Heart left ventricle (tissue), 13 donors: ENCODE results near the gene TCHP.

Experiments used
- POLR2A ChIP-seq, 2 donors: fragments of 450-650 bp; IDR thresholded peaks; one replicate each; pipeline ENCODE4 v1.6.1; 2017; ENCODE audit warnings: antibody characterized with exemption in 2 of 2, mild to moderate bottlenecking in 2 of 2, moderate library complexity in 2 of 2
- TF ChIP-seq, protein P1 (sequence below), 12 donors: fragments of 200-600 bp; sonication (generic) in 4 of 12; IDR thresholded peaks; one replicate each; pipeline versions ENCODE4 v1.5.0 to v1.8.0; 2018 to 2022; ENCODE audit warnings: antibody characterized with exemption in 12 of 12, mild to moderate bottlenecking in 5 of 12
- donor health status: ischemic (EF 13 %, LVEDD 7.1; RV severe dilation, severe dysfunction).
- donor health status: DM: no; HTN: yes; CAD: no.
- donor health status: DM: no; HTN: no; CAD: no.
- donor health status: ischemic (EF 25% LVEDD 6.9; RV normal size, moderate dysfunction).
- donor health status: ischemic (EF 25% LVEDD 5.7; RV mildly dilated, moderate dysfunction).
- donor health status: ischemic (EF 35%, LVEDD 5.7; RV mildly dilated, moderate dysfunction).
- donor health status: nonischemic (EF 11% LVEDD 7.7; RV severe dilation, severe dysfunction).
- donor health status: DM: yes; HTN: yes; CAD: no.
- donor health status: PGD.
- donor health status: ischemic (EF 29% LVEDD 5.4; RV normal size, mild dysfunction).
- donor health status: nonischemic (EF 23%, LVEDD 6.1; RV moderate dilation, normal function).

DNA sequence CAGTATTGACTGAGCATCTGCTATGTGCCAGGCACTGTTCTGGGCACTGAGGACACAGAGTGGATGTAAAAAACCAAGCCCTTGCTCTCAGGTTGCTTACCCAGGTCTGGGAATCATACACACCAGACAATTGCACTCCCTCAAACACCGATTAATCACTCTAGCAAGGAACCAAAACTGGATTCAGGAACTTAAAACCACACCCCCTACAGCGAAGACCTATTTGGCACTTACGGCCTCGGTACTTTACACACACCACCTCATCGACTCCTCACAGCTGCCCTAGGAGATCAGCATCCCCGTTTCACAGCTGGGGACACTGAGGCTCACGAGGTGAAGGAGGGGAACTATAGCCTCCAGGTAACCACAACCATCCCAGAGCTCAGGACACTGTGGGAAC is 21.3 kb upstream of the TCHP start:
- TF ChIP-seq, protein P1, sequence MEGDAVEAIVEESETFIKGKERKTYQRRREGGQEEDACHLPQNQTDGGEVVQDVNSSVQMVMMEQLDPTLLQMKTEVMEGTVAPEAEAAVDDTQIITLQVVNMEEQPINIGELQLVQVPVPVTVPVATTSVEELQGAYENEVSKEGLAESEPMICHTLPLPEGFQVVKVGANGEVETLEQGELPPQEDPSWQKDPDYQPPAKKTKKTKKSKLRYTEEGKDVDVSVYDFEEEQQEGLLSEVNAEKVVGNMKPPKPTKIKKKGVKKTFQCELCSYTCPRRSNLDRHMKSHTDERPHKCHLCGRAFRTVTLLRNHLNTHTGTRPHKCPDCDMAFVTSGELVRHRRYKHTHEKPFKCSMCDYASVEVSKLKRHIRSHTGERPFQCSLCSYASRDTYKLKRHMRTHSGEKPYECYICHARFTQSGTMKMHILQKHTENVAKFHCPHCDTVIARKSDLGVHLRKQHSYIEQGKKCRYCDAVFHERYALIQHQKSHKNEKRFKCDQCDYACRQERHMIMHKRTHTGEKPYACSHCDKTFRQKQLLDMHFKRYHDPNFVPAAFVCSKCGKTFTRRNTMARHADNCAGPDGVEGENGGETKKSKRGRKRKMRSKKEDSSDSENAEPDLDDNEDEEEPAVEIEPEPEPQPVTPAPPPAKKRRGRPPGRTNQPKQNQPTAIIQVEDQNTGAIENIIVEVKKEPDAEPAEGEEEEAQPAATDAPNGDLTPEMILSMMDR (IDR thresholded peaks at IDR 0.05) = no peak
- no peak for TF ChIP-seq POLR2A (IDR thresholded peaks at IDR 0.05)
